Measurements from ENCODE around the gene CD300H. TPM values are rescaled to one million over a fixed set of nuclear protein-coding genes. Genes with fewer than 3 reads are reported as not detected.

Gene CD300H
- total RNA-seq, 4 donors from 2014 or later = not detected

DNA sequence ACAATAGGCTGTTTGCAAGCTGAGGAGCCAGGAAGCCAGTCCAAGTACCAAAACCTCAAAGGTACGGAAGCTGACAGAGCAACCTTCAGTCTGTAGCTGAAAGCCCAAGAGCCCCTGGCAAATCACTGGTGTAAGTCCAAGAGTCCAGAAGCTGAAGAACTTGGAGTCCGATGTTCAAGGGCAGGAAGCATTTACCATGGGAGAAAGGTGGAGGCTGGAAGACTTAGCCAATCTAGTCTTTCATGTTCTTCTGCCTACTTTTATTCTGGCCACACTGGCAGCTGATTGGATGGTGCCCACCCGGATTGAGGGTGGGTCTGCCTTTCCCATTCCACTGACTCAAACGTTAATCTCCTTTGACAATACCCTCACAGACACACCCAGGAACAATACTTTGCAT is 51.4 kb downstream of the CD300H start:
- TF ChIP-seq EP300 (IDR thresholded peaks at IDR 0.05) = no peak
- TF ChIP-seq, protein P1, sequence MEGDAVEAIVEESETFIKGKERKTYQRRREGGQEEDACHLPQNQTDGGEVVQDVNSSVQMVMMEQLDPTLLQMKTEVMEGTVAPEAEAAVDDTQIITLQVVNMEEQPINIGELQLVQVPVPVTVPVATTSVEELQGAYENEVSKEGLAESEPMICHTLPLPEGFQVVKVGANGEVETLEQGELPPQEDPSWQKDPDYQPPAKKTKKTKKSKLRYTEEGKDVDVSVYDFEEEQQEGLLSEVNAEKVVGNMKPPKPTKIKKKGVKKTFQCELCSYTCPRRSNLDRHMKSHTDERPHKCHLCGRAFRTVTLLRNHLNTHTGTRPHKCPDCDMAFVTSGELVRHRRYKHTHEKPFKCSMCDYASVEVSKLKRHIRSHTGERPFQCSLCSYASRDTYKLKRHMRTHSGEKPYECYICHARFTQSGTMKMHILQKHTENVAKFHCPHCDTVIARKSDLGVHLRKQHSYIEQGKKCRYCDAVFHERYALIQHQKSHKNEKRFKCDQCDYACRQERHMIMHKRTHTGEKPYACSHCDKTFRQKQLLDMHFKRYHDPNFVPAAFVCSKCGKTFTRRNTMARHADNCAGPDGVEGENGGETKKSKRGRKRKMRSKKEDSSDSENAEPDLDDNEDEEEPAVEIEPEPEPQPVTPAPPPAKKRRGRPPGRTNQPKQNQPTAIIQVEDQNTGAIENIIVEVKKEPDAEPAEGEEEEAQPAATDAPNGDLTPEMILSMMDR (IDR thresholded peaks at IDR 0.05) = no peak
- TF ChIP-seq POLR2A (IDR thresholded peaks at IDR 0.05) = no peak
- no peak for DNase-seq (ENCODE audit: low spot score in 2 of 2)

DNA sequence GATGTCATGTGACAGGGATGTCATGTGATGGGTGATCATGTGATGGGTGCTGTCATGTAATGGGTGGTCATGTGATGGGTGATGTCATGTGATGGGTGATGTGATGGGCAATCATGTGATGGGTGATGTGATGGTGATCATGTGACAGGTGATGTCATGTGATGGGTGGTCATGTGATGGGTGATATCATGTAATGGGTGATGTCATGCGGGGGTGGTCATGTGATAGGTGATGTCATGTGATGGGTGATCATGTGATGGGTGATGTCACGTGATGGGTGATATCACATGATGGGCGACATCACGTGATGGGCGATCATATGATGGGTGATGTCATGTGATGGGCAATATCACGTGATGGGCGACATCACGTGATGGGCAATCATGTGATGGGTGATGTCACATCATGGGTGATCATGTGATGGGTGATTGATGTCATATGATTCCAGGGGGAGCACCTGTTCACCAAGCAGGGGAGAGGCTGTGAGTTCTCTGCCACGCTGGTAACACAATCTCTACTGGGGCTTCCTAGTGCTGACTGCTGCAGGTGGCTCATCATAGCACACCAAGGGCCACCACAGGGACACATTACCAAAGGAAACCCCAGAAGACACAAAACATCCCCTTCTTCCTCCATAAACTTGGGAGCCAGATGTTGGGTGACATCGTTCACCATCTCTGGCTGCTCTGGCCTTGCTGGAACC is 52.5 kb downstream of the CD300H start:
- Histone ChIP-seq H3K4me1 (no peaks in the 10 kb centered on the region), H3K9me3 (peaks cover 0 to 8% (median 0%) of the 10 kb centered on the region in 4 donors), H3K27me3 (no peaks in the 10 kb centered on the region), H3K27ac (no peak overlapping the region), H3K4me3 (no peak overlapping the region), H3K36me3 (no peaks in the 10 kb centered on the region)
- 93 to 94% methylated on average over 10 of the region's 10 CpGs for whole genome bisulfite sequencing, 2 donors
- DNase-seq (ENCODE audit: low spot score in 2 of 2) = no peak
- TF ChIP-seq POLR2A (IDR thresholded peaks at IDR 0.05) = no peak
- TF ChIP-seq, protein P1 (IDR thresholded peaks at IDR 0.05) = no peak
- TF ChIP-seq EP300 (IDR thresholded peaks at IDR 0.05) = peak in 1 of 2 donors; percentile 35

More for the DNA sequence above, 51.4 kb downstream of the CD300H start:
- no peaks in the 10 kb centered on the region for H3K4me1 ChIP-seq
- H3K27me3 ChIP-seq = no peaks in the 10 kb centered on the region
- whole genome bisulfite sequencing, 2 donors = 78 to 82% methylated on average over 4 of the region's 4 CpGs
- peaks cover 0 to 8% (median 0%) of the 10 kb centered on the region in 4 donors for H3K9me3 ChIP-seq
- H3K27ac ChIP-seq = no peak overlapping the region
- no peaks in the 10 kb centered on the region for H3K36me3 ChIP-seq
- no peak overlapping the region for H3K4me3 ChIP-seq

DNA sequence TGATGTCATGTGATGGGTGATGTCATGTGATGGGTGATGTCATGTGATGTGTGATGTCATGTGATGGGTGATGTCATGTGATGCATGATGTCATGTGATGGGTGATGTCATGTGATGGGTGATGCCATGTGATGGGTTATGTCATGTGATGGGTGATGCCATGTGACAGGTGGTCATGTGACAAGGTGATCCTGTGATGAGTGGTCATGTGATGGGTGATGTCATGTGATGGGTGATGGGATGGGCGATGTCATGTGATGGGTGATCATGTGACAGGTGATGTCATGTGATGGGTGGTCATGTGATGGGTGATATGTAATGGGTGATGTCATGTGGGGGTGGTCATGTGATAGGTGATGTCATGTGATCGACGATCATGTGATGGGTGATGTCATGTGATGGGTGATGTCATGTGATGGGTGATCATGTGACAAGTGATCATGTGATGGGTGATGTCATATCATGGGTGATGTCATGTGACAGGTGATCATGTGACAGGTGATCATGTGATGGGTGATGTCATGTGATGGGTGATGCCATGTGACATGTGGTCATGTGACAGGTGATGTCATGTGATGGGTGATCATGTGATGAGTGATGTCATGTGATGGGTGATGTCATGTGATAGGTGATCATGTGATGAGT is 53.2 kb downstream of the CD300H start:
- peaks cover 0 to 8% (median 0%) of the 10 kb centered on the region in 4 donors for H3K9me3 ChIP-seq
- DNase-seq (ENCODE audit: low spot score in 2 of 2) = peak in 1 of 2 donors; percentile 61
- no peaks in the 10 kb centered on the region for H3K36me3 ChIP-seq
- H3K4me1 ChIP-seq = no peaks in the 10 kb centered on the region
- H3K27me3 ChIP-seq = no peaks in the 10 kb centered on the region
- 47 to 79% methylated on average over 3 of the region's 3 CpGs for WGBS, 2 donors
- no peak overlapping the region for H3K4me3 ChIP-seq
- TF ChIP-seq, protein P1 (IDR thresholded peaks at IDR 0.05) = no peak
- TF ChIP-seq POLR2A (IDR thresholded peaks at IDR 0.05) = no peak
- TF ChIP-seq EP300 (IDR thresholded peaks at IDR 0.05) = no peak
- no peak overlapping the region for H3K27ac ChIP-seq

DNA sequence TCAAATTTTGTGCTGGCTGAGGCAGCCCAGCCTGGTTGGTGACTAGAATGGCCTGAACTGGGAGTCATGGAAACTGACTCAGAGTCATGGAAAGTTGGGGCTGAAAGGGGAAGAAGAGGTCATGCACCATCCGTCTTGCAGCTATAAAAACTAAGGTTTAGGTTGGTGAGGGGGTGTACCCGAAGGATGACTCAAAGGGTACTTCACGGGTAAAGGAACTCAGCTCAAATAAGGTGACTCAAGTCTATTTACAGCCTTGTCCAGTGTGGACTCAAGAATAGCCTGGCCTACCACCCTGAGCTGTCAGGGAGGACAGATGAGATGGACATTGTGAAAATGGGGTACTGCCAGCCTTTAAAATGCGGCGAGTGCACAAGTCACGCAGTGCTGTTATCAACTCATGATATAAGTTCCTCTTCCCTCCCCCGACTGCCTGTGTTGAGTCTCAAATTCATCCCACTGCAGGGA is 54.7 kb downstream of the CD300H start:
- H3K36me3 ChIP-seq = no peaks in the 10 kb centered on the region
- no peak for DNase-seq (ENCODE audit: low spot score in 2 of 2)
- TF ChIP-seq, protein P1 (IDR thresholded peaks at IDR 0.05) = no peak
- peak in 1 of 2 donors; percentile 10 for TF ChIP-seq EP300 (IDR thresholded peaks at IDR 0.05)
- no peaks in the 10 kb centered on the region for H3K9me3 ChIP-seq
- no peaks in the 10 kb centered on the region for H3K27me3 ChIP-seq
- WGBS, 2 donors = 73 to 81% methylated on average over 7 of the region's 7 CpGs
- H3K4me3 ChIP-seq = no peak overlapping the region
- H3K4me1 ChIP-seq = no peaks in the 10 kb centered on the region
- no peak overlapping the region for H3K27ac ChIP-seq

DNA sequence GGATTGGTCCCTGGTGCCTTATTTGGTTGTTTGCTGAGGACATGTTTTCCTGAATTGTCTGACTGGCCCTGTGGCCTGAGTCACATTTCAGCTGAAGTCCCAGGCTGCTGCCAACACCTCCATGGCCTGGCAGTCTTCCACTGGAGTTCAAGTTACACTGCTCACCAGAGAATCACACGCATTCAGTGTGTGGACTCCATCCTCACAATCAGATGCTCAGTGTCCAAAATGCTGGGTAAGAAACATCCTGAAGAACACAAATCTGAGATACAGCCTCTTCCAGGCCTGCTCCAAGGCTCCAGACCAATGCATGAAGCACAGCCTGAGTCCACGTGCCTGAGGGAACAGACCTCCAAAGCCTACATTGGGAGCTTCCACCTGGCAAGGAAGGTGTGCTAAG is 55.3 kb downstream of the CD300H start:
- H3K36me3 ChIP-seq = no peaks in the 10 kb centered on the region
- H3K27ac ChIP-seq = no peak overlapping the region
- no peaks in the 10 kb centered on the region for H3K4me1 ChIP-seq
- no peak for DNase-seq (ENCODE audit: low spot score in 2 of 2)
- H3K4me3 ChIP-seq = no peak overlapping the region
- no peaks in the 10 kb centered on the region for H3K27me3 ChIP-seq
- H3K9me3 ChIP-seq = no peaks in the 10 kb centered on the region
- 63 to 77% methylated on average over 2 of the region's 2 CpGs for WGBS, 2 donors
- TF ChIP-seq, protein P1 (IDR thresholded peaks at IDR 0.05) = no peak
- no peak for TF ChIP-seq POLR2A (IDR thresholded peaks at IDR 0.05)
- TF ChIP-seq EP300 (IDR thresholded peaks at IDR 0.05) = no peak

All from tibial nerve (tissue), 4 donors.